K562 (cell line): Measurements from ENCODE around the gene DAAM1. TPM values are rescaled to one million over a fixed set of nuclear protein-coding genes. Genes with fewer than 3 reads are reported as not detected.
A peak's percentile ranks its signal among the peaks of the same experiment; 100 is the strongest.

ENCODE experiments used
- ATAC-seq: fragments of 200-7000 bp; cut with Tn5 transposase; 3 replicates; pipeline ENCODE4 v1.9.1; 2020; ENCODE audit warnings: moderate library complexity
- BruUV-seq: library from RNA; stranded (reverse); fragments of 400-500 nt; replicated peaks from 2 replicates; lab custom pipeline; 2021; lab: Mats Ljungman, UMichigan
- CTCF ChIA-PET: fragments of 300-600 bp; formaldehyde crosslinking; extraction: SDS; loops from one replicate; lab custom pipeline; 2021; ENCODE audit warnings: low intra/inter-chr PET ratio; lab: Yijun Ruan, JAX
- POLR2A ChIA-PET: fragments of 300-600, 350-650 bp; sonication (Branson Sonifier 250); formaldehyde crosslinking; extraction: SDS; loops from one replicate; lab custom pipeline; 2021; ENCODE audit warnings: antibody characterized with exemption, inconsistent platforms; lab: Yijun Ruan, JAX
- DNase-seq, 4 experiments: peaks; one replicate each; pipeline versions ENCODE4 v3.0.0 to v3.0.0-alpha.2; 2011 to 2018; ENCODE audit warnings: low spot score in 3 of 4, mixed read lengths in 3 of 4; ENCODE audit errors: extremely low read depth in 1 of 4
- FAIRE-seq: peaks from 2 replicates; lab custom pipeline; 2011; peaks lifted over from hg19 to GRCh38; lab: Jason Lieb, UNC
- H2AFZ ChIP-seq: 2 replicates; pipeline ENCODE4 v1.6.0; 2011; ENCODE audit warnings: low read depth, low read length, control low read depth, inconsistent platforms
- H3K27ac ChIP-seq: fragments of 200-600 bp; 3 replicates; pipeline ENCODE4 v1.8.0; 2011; ENCODE audit warnings: low read depth, mild to moderate bottlenecking, control low read depth, inconsistent platforms, low read length, moderate library complexity, mixed read lengths; ENCODE audit errors: extremely low read depth
- H3K27me3 ChIP-seq, 2 experiments: fragments of 300-600 bp in 1 of 2; 2 replicates in 1 of 2; 3 replicates in 1 of 2; pipeline versions ENCODE4 v1.6.0 to v1.8.0; 2011; ENCODE audit warnings: inconsistent platforms in 2 of 2, low read length in 2 of 2, mild to moderate bottlenecking in 1 of 2, mixed read lengths in 1 of 2, moderate library complexity in 1 of 2; ENCODE audit not compliant: control insufficient read depth in 2 of 2, insufficient read depth in 2 of 2
- H3K36me3 ChIP-seq: fragments of 300-600 bp; 3 replicates; pipeline ENCODE4 v1.8.0; 2011; ENCODE audit warnings: mild to moderate bottlenecking, low read length, inconsistent platforms; ENCODE audit not compliant: control insufficient read depth, insufficient read depth
- H3K4me1 ChIP-seq, 2 experiments: fragments of 200-600 bp in 1 of 2; replicated peaks in 1 of 2; 2 replicates in 1 of 2; 3 replicates in 1 of 2; pipeline versions ENCODE4 v1.5.1 to v1.8.0; 2011; ENCODE audit warnings: inconsistent platforms in 2 of 2, low read length in 2 of 2, mild to moderate bottlenecking in 1 of 2, mixed read lengths in 1 of 2, moderate library complexity in 1 of 2; ENCODE audit not compliant: control insufficient read depth in 2 of 2, insufficient read depth in 2 of 2
- H3K4me2 ChIP-seq: 2 replicates; pipeline ENCODE4 v1.6.1; 2011; ENCODE audit warnings: low read length, control low read depth, inconsistent platforms, mixed read lengths; ENCODE audit not compliant: insufficient read depth
- H3K4me3 ChIP-seq: fragments of 200-600 bp; sonication (generic), shearing (Covaris generic); 2 replicates; pipeline ENCODE4 v1.5.1; 2016; ENCODE audit warnings: control low read depth, inconsistent platforms
- H3K79me2 ChIP-seq: fragments of 200-600 bp; 3 replicates; pipeline ENCODE4 v1.8.0; 2011; ENCODE audit warnings: low read length, inconsistent platforms; ENCODE audit not compliant: control insufficient read depth, insufficient read depth
- H3K9ac ChIP-seq, 2 experiments: 2 replicates each; pipeline versions ENCODE4 v1.6.0 to v1.6.1; 2011; ENCODE audit warnings: low read depth in 2 of 2, low read length in 2 of 2, control low read depth in 1 of 2, inconsistent platforms in 1 of 2, mild to moderate bottlenecking in 1 of 2, mixed read lengths in 1 of 2; ENCODE audit not compliant: insufficient read depth in 1 of 2
- H3K9me1 ChIP-seq: one replicate; pipeline ENCODE4 v1.6.0; 2011; ENCODE audit warnings: inconsistent platforms, mild to moderate bottlenecking, low read length, moderate library complexity; ENCODE audit not compliant: control insufficient read depth, insufficient read depth
- H3K9me3 ChIP-seq: replicated peaks from 2 replicates; pipeline ENCODE4 v1.5.1; 2011; ENCODE audit warnings: low read depth, low read length, inconsistent platforms; ENCODE audit not compliant: control insufficient read depth, insufficient read depth
- H4K20me1 ChIP-seq: replicated peaks from 2 replicates; pipeline ENCODE4 v1.6.1; 2011; ENCODE audit warnings: low read length, inconsistent platforms, mixed read lengths; ENCODE audit not compliant: control insufficient read depth, insufficient read depth
- CBFA2T3 ChIP-seq: fragments of 450-650 bp; IDR thresholded peaks from 2 replicates; pipeline ENCODE4 v1.6.1; 2017
- FOXJ2 ChIP-seq: fragments of 200-800 bp; sonication (Bioruptor generic); IDR thresholded peaks from 2 replicates; pipeline ENCODE4 v1.6.1; 2016; ENCODE audit warnings: missing genetic modification characterization, missing compliant biosample characterization
- MAFK ChIP-seq: IDR thresholded peaks from 2 replicates; pipeline ENCODE4 v1.6.1; 2011; ENCODE audit warnings: low read length, improper control_type of control experiment
- RFX1 ChIP-seq: fragments of 450-650 bp; IDR thresholded peaks from 2 replicates; pipeline ENCODE4 v1.6.1; 2016; ENCODE audit warnings: mild to moderate bottlenecking, moderate library complexity
- RUNX1 ChIP-seq: sonication (generic); IDR thresholded peaks from 2 replicates; pipeline ENCODE4 v1.6.1; 2016; ENCODE audit warnings: antibody characterized with exemption, low read depth
- SRSF3 ChIP-seq: fragments of 200-400 bp; formaldehyde crosslinking; IDR thresholded peaks from 2 replicates; pipeline ENCODE4 v1.6.1; 2016; ENCODE audit warnings: mild to moderate bottlenecking, low read length, moderate library complexity; ENCODE audit not compliant: insufficient read depth
- TFE3 ChIP-seq: fragments of 450-650 bp; formaldehyde crosslinking; IDR thresholded peaks from 2 replicates; pipeline ENCODE4 v1.4.0; 2020; ENCODE audit warnings: mild to moderate bottlenecking, mixed read lengths
- ZBTB5 ChIP-seq: fragments of 450-650 bp; IDR thresholded peaks from 2 replicates; pipeline ENCODE4 v1.6.1; 2017; ENCODE audit warnings: antibody characterized with exemption
- ZNF143 ChIP-seq: sonication (generic); formaldehyde crosslinking; IDR thresholded peaks from 2 replicates; pipeline ENCODE4 v1.9.0; 2022; ENCODE audit warnings: mild to moderate bottlenecking, missing genetic modification reagents
- ZNF316 ChIP-seq: fragments of 450-650 bp; IDR thresholded peaks from 2 replicates; pipeline ENCODE4 v1.6.1; 2016
- WGBS: fragments of 100-300 bp; shearing (Covaris generic); methylation state at CpG from one replicate; pipeline ENCODE4 v1.1.6; 2016; ENCODE audit warnings: low coverage, mixed read lengths; ENCODE audit not compliant: insufficient coverage; ENCODE audit errors: missing lambda C conversion rate; 5-methylcytosine and 5-hydroxymethylcytosine counted together
- in situ Hi-C: fragments of 300-500 bp; cut with MboI; formaldehyde crosslinking; loops from 4 replicates; pipeline ENCODE4 v1.15.0; 2018; ENCODE audit warnings: inconsistent platforms, mixed read lengths
- intact Hi-C: fragments of 100-400 bp; cut with micrococcal nuclease; formaldehyde crosslinking; loops from 2 replicates; pipeline ENCODE4 v1.14.2; 2022
- polyA plus RNA-seq, 8 experiments: library from polyadenylated mRNA; depleted of rRNA in 4 of 8; stranded (reverse) in 5 of 8; unstranded in 3 of 8; fragments of >200 nt; fragmentation: Nextera tagmentation in 2 of 8; fragmentation: Illumina TruSeq in 1 of 8; extraction: Ambion mirVana in 2 of 8; extraction: Trizol in 1 of 8; gene quantifications; 2 replicates each; pipeline versions ENCODE4 v1.2.1 to v1.2.3, GENCODE V29; 2011 to 2014; ENCODE audit warnings: inconsistent platforms in 1 of 8, missing spikeins in 1 of 8
- total RNA-seq, 7 experiments: library from RNA; depleted of rRNA in 6 of 7; stranded (reverse); fragments of >200 nt in 6 of 7; fragmentation: Illumina TruSeq in 2 of 7; extraction: Trizol in 2 of 7; gene quantifications; 2 replicates each; pipeline versions ENCODE4 v1.2.1 to v1.2.3, GENCODE V29; 2011 to 2021; ENCODE audit warnings: low replicate concordance in 1 of 7

The DAAM1 gene
- total and polyA plus RNA-seq, 9 of the 15 experiments (the other 6 are each of a cell fraction or from before 2014, with no cell fraction given): 3.6 to 11.6 (median 6.7) TPM

DNA sequence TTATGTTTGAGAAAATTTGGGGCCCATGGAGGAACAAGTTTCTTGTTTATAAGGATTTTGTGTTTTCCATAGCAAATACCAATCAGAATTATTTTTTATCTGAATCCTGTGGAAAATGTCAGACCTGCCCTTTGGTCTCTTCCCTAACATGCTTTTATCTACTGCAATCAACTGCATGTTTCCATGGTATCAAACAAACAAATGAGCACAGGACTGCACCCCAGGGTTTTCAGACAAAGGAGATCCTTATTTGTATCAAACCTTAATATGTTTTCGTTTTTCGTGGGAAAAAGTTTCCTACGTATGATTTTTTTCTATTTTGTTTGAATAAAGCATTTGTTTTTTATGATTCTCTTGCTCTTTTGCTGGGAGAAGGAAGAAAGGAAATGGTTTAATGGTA, 185.6 kb downstream of the DAAM1 start:
- no peaks in the 10 kb centered on the region for H3K9me3 ChIP-seq
- ChIA-PET POLR2A (no interaction called here), CTCF (no interaction called here)
- in situ Hi-C loops: no loop called here
- no peak overlapping the region for H2AFZ ChIP-seq
- no peak overlapping the region for H3K4me3 ChIP-seq
- H3K9me1 ChIP-seq: no peaks in the 10 kb centered on the region
- H4K20me1 ChIP-seq: no peaks in the 10 kb centered on the region
- intact Hi-C loops: no loop called here
- H3K27ac ChIP-seq: no peak overlapping the region
- TF ChIP-seq MAFK: no peak
- TF ChIP-seq FOXJ2 (tag): peak; percentile 94
- TF ChIP-seq RFX1: peak; percentile 33
- TF ChIP-seq RUNX1: no peak
- no peak for ATAC-seq
- no peaks in the 10 kb centered on the region for H3K27me3 ChIP-seq
- BruUV-seq: no TSS peak
- H3K9ac ChIP-seq: no peak overlapping the region
- H3K36me3 ChIP-seq: no peaks in the 10 kb centered on the region
- WGBS: 43% methylated on average over 3 of the region's 3 CpGs
- peaks cover 0 to 5% of the 10 kb centered on the region in 2 experiments; a peak in 2 of 5 replicates for H3K4me1 ChIP-seq
- DNase-seq: no peak
- H3K79me2 ChIP-seq: no peaks in the 10 kb centered on the region
- H3K4me2 ChIP-seq: no peak overlapping the region
- no peak for FAIRE-seq

DNA sequence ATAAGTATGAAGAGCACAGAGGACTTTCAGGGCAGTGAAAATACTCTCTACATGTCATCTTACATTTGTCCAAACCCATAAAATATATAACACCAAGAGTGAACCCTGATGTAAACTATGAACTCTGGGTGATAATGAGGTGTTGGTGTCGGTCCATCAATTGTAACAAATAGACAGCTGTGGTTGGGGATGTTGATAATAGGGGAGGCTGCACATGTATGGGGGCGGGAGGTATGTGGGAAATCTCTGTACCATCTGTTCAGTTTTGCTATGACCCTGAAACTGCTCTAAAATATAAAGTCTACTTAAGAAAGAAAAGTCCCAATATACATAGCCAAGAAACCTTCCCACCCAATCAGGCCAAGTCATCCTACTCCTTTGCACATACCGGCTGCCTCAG, 188.2 kb downstream of the DAAM1 start:
- no TSS peak for BruUV-seq
- intact Hi-C loops (no loop called here), in situ Hi-C loops (no loop called here)
- TF ChIP-seq TFE3 (CRISPR knock-in tag) (no peak), ZBTB5 (no peak), ZNF143 (CRISPR knock-in tag) (no peak), CBFA2T3 (peak; percentile 35; the same call in 1 of the 2 replicates), SRSF3 (no peak), ZNF316 (no peak)
- 11% methylated on average over 3 of the region's 3 CpGs for WGBS
- FAIRE-seq: no peak
- Histone ChIP-seq H2AFZ (no peak overlapping the region), H3K79me2 (no peaks in the 10 kb centered on the region), H3K9me1 (no peaks in the 10 kb centered on the region), H3K4me1 (peaks cover 0 to 4% of the 10 kb centered on the region in 2 experiments; a peak in 2 of 5 replicates), H3K36me3 (no peaks in the 10 kb centered on the region), H3K9ac (no peak overlapping the region), H3K9me3 (no peaks in the 10 kb centered on the region), H3K27me3 (no peaks in the 10 kb centered on the region; a peak in 1 of 5 replicates), H3K27ac (no peak overlapping the region), H3K4me3 (no peak overlapping the region), H3K4me2 (no peak overlapping the region), H4K20me1 (no peaks in the 10 kb centered on the region)
- no peak for ATAC-seq
- ChIA-PET CTCF (no interaction called here), POLR2A (no interaction called here)
- DNase-seq: no peak
